ENCODE results near the gene SUMO3. TPM values are rescaled to one million over a fixed set of nuclear protein-coding genes. Genes with fewer than 3 reads are reported as not detected.
A peak's percentile ranks its signal among the peaks of the same experiment; 100 is the strongest.

SUMO3 gene
- total RNA-seq, 1 experiment from 2014 or later, result 82.9 TPM

DNA sequence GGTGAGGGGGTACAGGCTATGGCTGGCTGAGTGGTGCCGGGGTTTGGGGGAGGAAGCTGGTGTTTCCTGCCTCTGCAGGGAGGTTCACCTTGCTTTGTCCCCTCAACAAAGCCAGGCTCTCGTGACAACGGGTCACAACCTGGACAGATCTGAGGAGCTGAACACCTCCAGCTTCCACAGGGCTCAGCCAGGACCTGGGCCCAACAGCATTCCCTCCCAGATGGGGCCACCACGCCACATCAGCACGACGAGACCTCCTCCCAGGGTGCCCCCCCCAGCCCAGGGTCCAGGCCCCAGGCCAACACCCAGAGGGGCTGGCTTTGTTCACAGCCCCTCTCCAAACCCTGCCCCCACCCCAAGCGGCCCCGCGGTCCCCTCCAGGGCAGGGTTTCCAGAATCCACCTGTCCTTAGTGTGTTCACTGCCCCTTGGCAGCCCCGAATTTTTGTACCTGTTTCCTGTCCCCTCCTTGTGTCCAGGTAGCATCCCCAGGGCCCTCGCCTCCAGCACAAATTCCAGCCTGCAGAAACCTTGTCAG is 51.0 kb downstream of the SUMO3 start:
- H3K56ac ChIP-seq (ENCODE audit: insufficient read length, low read depth, low read length), result no peak overlapping the region
- Mint-ChIP-seq H3K27ac (peak overlapping the region in 2 of 3 experiments; percentile 68 to 90; a peak in 3 of 7 replicates), H3K36me3 (ENCODE audit: insufficient read depth in 1 of 3, low read depth in 3 of 3) (peaks cover 11 to 33% (median 29%) of the 10 kb centered on the region in 3 experiments), H3K4me3 (no peak overlapping the region; a peak in 1 of 5 replicates), H3K9me3 (no peaks in the 10 kb centered on the region), H3K4me1 (peaks cover 41 to 50% of the 10 kb centered on the region in 2 experiments), H3K27me3 (ENCODE audit: low read depth) (no peaks in the 10 kb centered on the region; the same call in 1 of the 2 replicates)
- TF ChIP-seq, protein P1, sequence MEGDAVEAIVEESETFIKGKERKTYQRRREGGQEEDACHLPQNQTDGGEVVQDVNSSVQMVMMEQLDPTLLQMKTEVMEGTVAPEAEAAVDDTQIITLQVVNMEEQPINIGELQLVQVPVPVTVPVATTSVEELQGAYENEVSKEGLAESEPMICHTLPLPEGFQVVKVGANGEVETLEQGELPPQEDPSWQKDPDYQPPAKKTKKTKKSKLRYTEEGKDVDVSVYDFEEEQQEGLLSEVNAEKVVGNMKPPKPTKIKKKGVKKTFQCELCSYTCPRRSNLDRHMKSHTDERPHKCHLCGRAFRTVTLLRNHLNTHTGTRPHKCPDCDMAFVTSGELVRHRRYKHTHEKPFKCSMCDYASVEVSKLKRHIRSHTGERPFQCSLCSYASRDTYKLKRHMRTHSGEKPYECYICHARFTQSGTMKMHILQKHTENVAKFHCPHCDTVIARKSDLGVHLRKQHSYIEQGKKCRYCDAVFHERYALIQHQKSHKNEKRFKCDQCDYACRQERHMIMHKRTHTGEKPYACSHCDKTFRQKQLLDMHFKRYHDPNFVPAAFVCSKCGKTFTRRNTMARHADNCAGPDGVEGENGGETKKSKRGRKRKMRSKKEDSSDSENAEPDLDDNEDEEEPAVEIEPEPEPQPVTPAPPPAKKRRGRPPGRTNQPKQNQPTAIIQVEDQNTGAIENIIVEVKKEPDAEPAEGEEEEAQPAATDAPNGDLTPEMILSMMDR (conservative IDR thresholded peaks at IDR 0.05), result no peak
- H3K79me1 ChIP-seq (ENCODE audit: insufficient read depth, low read depth, low read length, poor library complexity, severe bottlenecking), result no peaks in the 10 kb centered on the region
- no peak overlapping the region for H3K23ac ChIP-seq (ENCODE audit: insufficient read length, low read depth, low read length)
- no peak overlapping the region for H2AFZ ChIP-seq (ENCODE audit: low read length)
- H3K27me3 ChIP-seq (ENCODE audit: insufficient read depth, low read length), result no peaks in the 10 kb centered on the region
- no peak overlapping the region for H3K27ac ChIP-seq (ENCODE audit: insufficient read length, low read depth, low read length)
- no peak overlapping the region for H2BK120ac ChIP-seq (ENCODE audit: low read depth, low read length, poor library complexity, severe bottlenecking)
- no peaks in the 10 kb centered on the region for H4K20me1 ChIP-seq (ENCODE audit: control insufficient read depth, insufficient read depth, insufficient read length)
- no peak overlapping the region for H3K4me2 ChIP-seq (ENCODE audit: insufficient read depth, insufficient read length, low read length)
- no peaks in the 10 kb centered on the region for H3K23me2 ChIP-seq (ENCODE audit: insufficient read length, low read depth, low read length, poor library complexity, severe bottlenecking)
- no peak overlapping the region for H2BK5ac ChIP-seq (ENCODE audit: insufficient read length, low read length)
- H2AK5ac ChIP-seq (ENCODE audit: insufficient read length, low read length), result no peak overlapping the region
- H3K14ac ChIP-seq (ENCODE audit: insufficient read depth, low read length), result peak overlapping the region; percentile 62
- H3K4me1 ChIP-seq (ENCODE audit: insufficient read depth, low read length), result no peaks in the 10 kb centered on the region; the same call in 1 of the 2 replicates
- no peak overlapping the region for H3K4ac ChIP-seq (ENCODE audit: low read depth, low read length)
- H3K9me3 ChIP-seq (ENCODE audit: control insufficient read depth, low read depth, low read length), result no peaks in the 10 kb centered on the region
- H2BK12ac ChIP-seq (ENCODE audit: insufficient read length, low read depth, low read length), result no peak overlapping the region
- no peak overlapping the region for H3K9ac ChIP-seq (ENCODE audit: extremely low read depth, insufficient read length, low read length)
- no peak for DNase-seq
- no peak overlapping the region for H4K8ac ChIP-seq (replicated peaks; ENCODE audit: insufficient read length, low read depth, low read length)
- H4K91ac ChIP-seq (ENCODE audit: insufficient read length, low read depth, low read length), result no peak overlapping the region
- no CpG with 5 or more reads among the region's 11 CpGs for WGBS (ENCODE audit: extremely low coverage, insufficient read length, low lambda C conversion rate)
- no peak overlapping the region for H3T11ph ChIP-seq (ENCODE audit: low read length)
- H2BK15ac ChIP-seq (ENCODE audit: low read depth, low read length), result no peak overlapping the region
- H3K79me2 ChIP-seq (ENCODE audit: insufficient read depth, low read length), result no peaks in the 10 kb centered on the region
- no peak overlapping the region for H4K5ac ChIP-seq (ENCODE audit: insufficient read length, low read depth, low read length)
- H3K18ac ChIP-seq (ENCODE audit: insufficient read length, low read depth, low read length), result peak overlapping the region; percentile 10
- no peak overlapping the region for H2BK20ac ChIP-seq (ENCODE audit: low read depth, low read length, poor library complexity, severe bottlenecking)
